Vagina (tissue), 2 donors: ENCODE data around the gene KRTAP16-1. TPM values are rescaled to one million over a fixed set of nuclear protein-coding genes. Genes with fewer than 3 reads are reported as not detected.

Experiments used
- DNase-seq, 2 donors: peaks; one replicate each; pipeline ENCODE4 v3.0.0-alpha.2; 2017; ENCODE audit errors: extremely low spot score in 2 of 2
- H3K27ac ChIP-seq: fragments of 200-600 bp; sonication (generic); one replicate; pipeline ENCODE4 v1.5.1; 2019
- H3K27me3 ChIP-seq: fragments of 200-600 bp; sonication (generic); one replicate; pipeline ENCODE4 v1.5.1; 2019
- H3K36me3 ChIP-seq, 2 donors: fragments of 200-600 bp; sonication (generic); one replicate each; pipeline ENCODE4 v1.5.1; 2017 to 2019
- H3K4me1 ChIP-seq: fragments of 200-600 bp; sonication (generic); one replicate; pipeline ENCODE4 v1.5.1; 2019
- H3K4me3 ChIP-seq, 2 donors: fragments of 200-600 bp; sonication (generic); 1 replicate in 1 of 2; 2 replicates in 1 of 2; pipeline ENCODE4 v1.5.1; 2016 to 2019
- H3K9me3 ChIP-seq: fragments of 200-600 bp; sonication (generic); one replicate; pipeline ENCODE4 v1.5.1; 2019
- POLR2A ChIP-seq, 2 donors: fragments of 450-650 bp; IDR thresholded peaks; one replicate each; pipeline ENCODE4 v1.6.1; 2017; ENCODE audit warnings: antibody characterized with exemption in 2 of 2, mild to moderate bottlenecking in 2 of 2, moderate library complexity in 2 of 2
- POLR2AphosphoS5 ChIP-seq, 2 donors: sonication (generic); formaldehyde crosslinking; IDR thresholded peaks; one replicate each; pipeline ENCODE4 v1.9.0; 2017; ENCODE audit warnings: antibody characterized with exemption in 2 of 2, mild to moderate bottlenecking in 2 of 2, low read depth in 1 of 2; ENCODE audit not compliant: insufficient read depth in 1 of 2
- intact Hi-C: fragments of 100-400 bp; cut with DNase I; formaldehyde crosslinking; loops from one replicate; pipeline ENCODE4 v1.15.1; 2023
- total RNA-seq: library from RNA; depleted of rRNA; stranded (reverse); fragments of >200 nt; gene quantifications from one replicate; pipeline ENCODE4 v1.2.3, GENCODE V29; 2016
- TF ChIP-seq, protein P1 (sequence below), 3 experiments: fragments of 450-650 bp in 2 of 3; fragments of 200-600 bp in 1 of 3; sonication (generic) in 1 of 3; IDR thresholded peaks; one replicate each; pipeline ENCODE4 v1.5.1; 2017 to 2019; ENCODE audit warnings: antibody characterized with exemption in 3 of 3, mild to moderate bottlenecking in 2 of 3, moderate library complexity in 2 of 3

KRTAP16-1 gene
- total RNA-seq, 1 donor from 2014 or later = not detected

DNA sequence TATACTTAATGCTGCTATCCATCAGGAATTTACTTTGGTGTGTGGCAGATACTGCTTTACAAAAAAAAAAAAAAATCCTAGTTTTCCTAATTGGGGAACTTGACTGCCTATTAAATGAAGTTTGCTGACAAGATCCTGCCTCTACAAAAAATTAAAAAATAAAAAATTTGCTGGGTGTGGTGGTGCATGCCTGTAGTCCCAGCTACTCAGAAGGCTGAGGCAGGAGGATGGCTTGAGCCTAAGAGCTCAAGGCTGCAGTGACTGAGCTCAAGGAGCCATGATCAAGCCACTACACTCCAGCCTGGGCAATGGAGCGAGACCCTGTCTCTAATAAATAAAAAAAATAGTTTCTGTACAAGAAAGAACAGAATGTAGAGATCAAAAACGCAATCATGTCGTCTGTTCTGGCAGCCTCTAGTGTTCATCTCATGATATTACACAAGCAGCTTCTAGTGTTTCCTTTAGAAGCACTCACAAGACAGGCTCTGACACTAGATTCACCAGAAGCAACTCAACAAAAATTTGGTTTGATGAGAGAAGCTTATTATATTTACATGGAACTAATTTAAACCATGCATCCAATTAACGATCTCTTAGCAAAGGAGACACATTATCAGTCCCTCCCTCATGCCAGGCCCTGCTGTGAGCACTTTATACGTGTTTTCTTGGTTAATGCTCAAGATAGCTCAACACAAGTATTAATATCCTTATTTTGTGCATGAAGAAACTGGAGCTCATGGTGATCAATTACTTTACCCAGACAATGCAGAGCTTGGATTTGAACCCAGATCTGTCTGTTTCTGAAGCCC lies 13.2 kb upstream of the KRTAP16-1 start:
- TF ChIP-seq POLR2AphosphoS5 (IDR thresholded peaks at IDR 0.05; ENCODE audit: insufficient read depth in 1 of 2, low read depth in 1 of 2) = peak in 1 of 2 donors; percentile 40
- TF ChIP-seq, protein P1, sequence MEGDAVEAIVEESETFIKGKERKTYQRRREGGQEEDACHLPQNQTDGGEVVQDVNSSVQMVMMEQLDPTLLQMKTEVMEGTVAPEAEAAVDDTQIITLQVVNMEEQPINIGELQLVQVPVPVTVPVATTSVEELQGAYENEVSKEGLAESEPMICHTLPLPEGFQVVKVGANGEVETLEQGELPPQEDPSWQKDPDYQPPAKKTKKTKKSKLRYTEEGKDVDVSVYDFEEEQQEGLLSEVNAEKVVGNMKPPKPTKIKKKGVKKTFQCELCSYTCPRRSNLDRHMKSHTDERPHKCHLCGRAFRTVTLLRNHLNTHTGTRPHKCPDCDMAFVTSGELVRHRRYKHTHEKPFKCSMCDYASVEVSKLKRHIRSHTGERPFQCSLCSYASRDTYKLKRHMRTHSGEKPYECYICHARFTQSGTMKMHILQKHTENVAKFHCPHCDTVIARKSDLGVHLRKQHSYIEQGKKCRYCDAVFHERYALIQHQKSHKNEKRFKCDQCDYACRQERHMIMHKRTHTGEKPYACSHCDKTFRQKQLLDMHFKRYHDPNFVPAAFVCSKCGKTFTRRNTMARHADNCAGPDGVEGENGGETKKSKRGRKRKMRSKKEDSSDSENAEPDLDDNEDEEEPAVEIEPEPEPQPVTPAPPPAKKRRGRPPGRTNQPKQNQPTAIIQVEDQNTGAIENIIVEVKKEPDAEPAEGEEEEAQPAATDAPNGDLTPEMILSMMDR (IDR thresholded peaks at IDR 0.05) = peak; percentile 37 to 79 (median 53)
- no peak for TF ChIP-seq POLR2A (IDR thresholded peaks at IDR 0.05)
- peak overlapping the region; percentile 50 for H3K27ac ChIP-seq
- intact Hi-C loops = no loop called here

DNA sequence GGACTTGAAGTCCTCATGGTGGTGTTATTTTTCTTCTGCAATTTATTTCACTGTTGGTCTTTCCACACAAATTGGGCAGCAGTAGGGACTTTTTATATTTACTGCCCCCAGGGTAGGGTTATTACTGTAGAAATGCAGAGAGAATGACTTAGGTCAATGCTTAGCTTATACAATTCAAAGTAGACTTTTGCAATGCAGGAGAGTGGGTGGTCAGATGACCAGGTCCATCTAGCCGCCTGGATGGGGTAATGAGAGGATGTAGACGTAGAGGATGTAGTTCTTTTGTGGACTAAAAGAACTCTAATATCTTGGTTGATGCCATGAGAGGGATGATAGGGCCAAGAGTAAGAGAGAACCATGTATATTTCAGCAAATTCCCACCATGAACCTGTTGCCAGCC lies 9.1 kb upstream of the KRTAP16-1 start:
- TF ChIP-seq, protein P1 (IDR thresholded peaks at IDR 0.05) = no peak
- TF ChIP-seq POLR2A (IDR thresholded peaks at IDR 0.05) (no peak), POLR2AphosphoS5 (IDR thresholded peaks at IDR 0.05; ENCODE audit: insufficient read depth in 1 of 2, low read depth in 1 of 2) (no peak)
- no peak overlapping the region for H3K27ac ChIP-seq
- intact Hi-C loops = no loop called here
- H3K4me1 ChIP-seq = peaks cover 10% of the 10 kb centered on the region
- no peaks in the 10 kb centered on the region for H3K9me3 ChIP-seq
- DNase-seq = no peak
- H3K4me3 ChIP-seq = no peak overlapping the region
- no peaks in the 10 kb centered on the region for H3K27me3 ChIP-seq
- H3K36me3 ChIP-seq = no peaks in the 10 kb centered on the region

More for the DNA sequence above, 13.2 kb upstream of the KRTAP16-1 start:
- no peak overlapping the region for H3K4me3 ChIP-seq
- no peaks in the 10 kb centered on the region for H3K27me3 ChIP-seq
- no peaks in the 10 kb centered on the region for H3K9me3 ChIP-seq
- DNase-seq = peak in 1 of 2 donors; percentile 67
- peaks cover 10% of the 10 kb centered on the region for H3K4me1 ChIP-seq
- no peaks in the 10 kb centered on the region for H3K36me3 ChIP-seq

DNA sequence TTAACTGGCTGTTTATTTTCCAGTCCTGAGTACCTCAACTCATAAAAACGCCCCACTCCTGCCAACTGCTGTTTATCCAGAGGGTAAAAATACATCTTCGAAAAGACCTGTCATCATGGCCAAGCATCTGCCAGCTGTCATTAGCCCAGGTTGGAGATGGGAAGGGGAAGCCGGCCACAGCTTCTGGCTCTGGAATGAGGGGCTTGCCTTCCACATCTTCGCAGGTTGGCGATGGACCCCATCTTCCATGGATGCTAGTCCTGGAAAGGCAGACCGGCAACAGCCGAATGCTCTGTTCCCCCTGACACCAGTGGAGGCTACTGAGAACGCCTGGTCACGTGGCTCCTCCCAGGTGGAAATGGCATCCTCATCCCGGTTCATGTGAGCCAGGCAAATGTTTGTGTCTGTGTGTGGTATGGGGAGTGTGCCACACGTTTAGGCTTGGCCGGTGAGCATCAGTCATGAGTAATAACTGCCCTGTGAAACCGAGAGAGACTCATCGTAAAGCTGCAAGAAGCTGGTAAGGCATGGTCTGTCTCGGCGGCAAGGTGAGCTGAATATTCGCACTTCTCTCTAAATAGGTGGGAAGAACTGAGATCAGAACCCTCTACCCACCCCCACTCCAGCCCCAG lies 6.8 kb upstream of the KRTAP16-1 start:
- Histone ChIP-seq H3K9me3 (no peaks in the 10 kb centered on the region), H3K4me3 (no peak overlapping the region), H3K27me3 (no peaks in the 10 kb centered on the region), H3K4me1 (no peaks in the 10 kb centered on the region), H3K27ac (no peak overlapping the region), H3K36me3 (no peaks in the 10 kb centered on the region)
- TF ChIP-seq POLR2AphosphoS5 (IDR thresholded peaks at IDR 0.05; ENCODE audit: insufficient read depth in 1 of 2, low read depth in 1 of 2) = no peak
- intact Hi-C loops = no loop called here
- peak in 1 of 2 donors; percentile 93 for DNase-seq

DNA sequence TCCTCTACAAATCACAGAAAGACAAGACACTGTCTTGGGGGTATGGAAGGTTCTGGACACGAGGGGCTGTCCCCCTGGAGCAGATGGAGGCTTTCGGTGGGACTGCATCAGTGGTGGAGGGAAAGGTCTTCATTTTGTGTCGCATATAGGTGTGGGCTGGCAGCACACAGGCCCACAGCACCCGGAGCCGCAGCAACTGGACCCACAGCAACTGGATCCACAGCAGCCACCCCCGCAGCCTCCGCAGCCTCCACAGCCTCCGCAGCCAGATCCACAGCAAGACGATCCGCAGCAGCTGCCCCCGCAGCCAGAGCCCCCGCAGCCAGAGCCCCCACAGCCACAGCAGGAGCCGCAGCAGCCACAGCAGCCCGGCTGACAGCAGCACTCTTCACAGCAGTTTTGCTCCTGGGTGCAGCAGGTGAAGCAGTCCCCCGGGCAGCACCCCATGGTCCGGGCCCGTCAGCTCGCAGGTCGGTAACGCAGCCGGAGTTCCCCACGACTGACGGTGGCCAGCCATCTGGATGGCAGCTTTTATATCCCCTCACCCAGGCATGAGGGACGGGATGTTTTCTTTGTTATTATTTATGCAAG lies 6.2 kb upstream of the KRTAP16-1 start, which contains the start of gene KRTAP17-1:
Gene KRTAP17-1, minus strand, starts transcription at position 507 of the 591 bp plus-strand sequence. Its CDS starts 60 bp downstream, at position 447.
- TF ChIP-seq, protein P1 (IDR thresholded peaks at IDR 0.05) = no peak
- TF ChIP-seq POLR2A (IDR thresholded peaks at IDR 0.05) (no peak), POLR2AphosphoS5 (IDR thresholded peaks at IDR 0.05; ENCODE audit: insufficient read depth in 1 of 2, low read depth in 1 of 2) (no peak)
- intact Hi-C loops = no loop called here

DNA sequence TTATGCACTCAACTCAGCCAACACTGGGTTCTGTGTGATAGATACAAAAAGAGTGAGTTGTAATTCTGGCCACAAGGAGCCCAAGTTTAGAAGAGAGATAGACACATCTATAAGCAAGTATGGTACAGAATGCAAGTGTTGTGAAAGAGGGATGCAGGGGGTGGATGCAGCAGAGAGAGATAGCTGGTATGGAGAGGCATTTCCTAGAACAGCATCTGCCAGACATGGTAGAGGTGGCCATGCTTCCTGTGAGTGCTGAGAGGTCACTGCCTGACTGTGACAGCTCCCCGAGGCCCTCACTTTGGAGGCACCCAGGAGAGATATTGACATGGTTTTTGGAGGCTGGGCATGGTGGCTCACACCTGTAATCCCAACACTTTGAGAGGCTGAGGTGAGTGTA lies 2.0 kb upstream of the KRTAP16-1 start:
- peaks cover 19% of the 10 kb centered on the region for H3K4me1 ChIP-seq
- H3K4me3 ChIP-seq = no peak overlapping the region
- no peaks in the 10 kb centered on the region for H3K36me3 ChIP-seq
- DNase-seq = no peak
- intact Hi-C loops = no loop called here
- TF ChIP-seq, protein P1 (IDR thresholded peaks at IDR 0.05) = no peak
- TF ChIP-seq POLR2AphosphoS5 (IDR thresholded peaks at IDR 0.05; ENCODE audit: insufficient read depth in 1 of 2, low read depth in 1 of 2) (no peak), POLR2A (IDR thresholded peaks at IDR 0.05) (no peak)
- H3K9me3 ChIP-seq = no peaks in the 10 kb centered on the region
- no peaks in the 10 kb centered on the region for H3K27me3 ChIP-seq
- H3K27ac ChIP-seq = no peak overlapping the region

More for the DNA sequence above, 6.2 kb upstream of the KRTAP16-1 start, which contains the start of gene KRTAP17-1:
- H3K4me1 ChIP-seq = no peaks in the 10 kb centered on the region
- no peaks in the 10 kb centered on the region for H3K9me3 ChIP-seq
- no peak for DNase-seq
- H3K4me3 ChIP-seq = no peak within 1 kb of the TSS
- H3K27ac ChIP-seq = no peak within 1 kb of the TSS
- no peaks in the 10 kb centered on the region for H3K36me3 ChIP-seq
- no peaks in the 10 kb centered on the region for H3K27me3 ChIP-seq
